COLO668 (cell line): ENCODE measurements around the gene ERC1.

ENCODE experiments used
- DNase-seq: peaks from one replicate; lab custom pipeline; 2025; ENCODE audit not compliant: unreplicated experiment; lab: John Stamatoyannopoulos, UW

ERC1 gene

GRCh38 chr12:1501001-1501400 is 510.0 kb downstream of the ERC1 start:
- no peak for DNase-seq

GRCh38 chr12:1501695-1502378 is 510.8 kb downstream of the ERC1 start:
- no peak for DNase-seq

DNA sequence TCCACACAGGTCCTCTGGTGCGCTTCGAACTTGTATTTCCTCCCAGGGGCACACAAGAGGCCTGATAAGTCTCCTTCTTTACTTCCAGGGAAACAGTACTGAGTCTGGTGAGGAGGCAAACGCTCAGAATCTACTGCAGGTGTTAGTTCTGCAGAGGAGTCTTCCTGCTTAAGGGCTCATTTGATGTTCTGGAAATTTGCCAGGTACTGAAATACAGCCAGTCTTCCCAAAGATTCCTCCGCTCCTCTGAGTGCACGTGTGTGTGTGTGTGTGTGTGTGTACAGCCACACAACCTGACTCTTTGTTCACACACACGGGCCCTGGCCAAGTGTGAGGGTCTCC is 511.3 kb downstream of the ERC1 start:
- DNase-seq, result no peak

- DNase-seq, result no peak
Measured at GRCh38 chr12:1502831-1503230, 511.8 kb downstream of the ERC1 start.

DNA sequence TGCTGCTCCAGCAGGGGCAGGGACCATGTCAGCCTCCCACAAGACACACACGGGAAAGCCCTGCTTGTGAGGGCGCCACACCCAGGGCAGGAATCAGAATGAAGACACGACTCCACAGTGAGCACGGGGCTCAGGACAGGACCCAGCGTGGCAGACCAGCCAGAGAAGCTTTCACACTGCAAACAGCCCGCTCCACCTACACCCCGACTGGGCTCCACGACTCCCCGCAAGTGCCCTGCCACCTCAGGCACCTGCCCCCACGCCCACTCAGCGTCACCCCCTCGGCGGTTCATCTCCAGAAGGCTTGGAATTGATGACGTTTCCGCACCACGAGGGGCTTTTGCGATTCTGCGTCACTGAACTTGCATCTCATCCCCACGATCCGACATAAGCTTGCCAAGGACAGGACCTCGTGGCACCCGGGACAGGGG is 512.3 kb downstream of the ERC1 start:
- no peak for DNase-seq

- no peak for DNase-seq
Measured at GRCh38 chr12:1504304-1504894, 513.4 kb downstream of the ERC1 start.

DNA sequence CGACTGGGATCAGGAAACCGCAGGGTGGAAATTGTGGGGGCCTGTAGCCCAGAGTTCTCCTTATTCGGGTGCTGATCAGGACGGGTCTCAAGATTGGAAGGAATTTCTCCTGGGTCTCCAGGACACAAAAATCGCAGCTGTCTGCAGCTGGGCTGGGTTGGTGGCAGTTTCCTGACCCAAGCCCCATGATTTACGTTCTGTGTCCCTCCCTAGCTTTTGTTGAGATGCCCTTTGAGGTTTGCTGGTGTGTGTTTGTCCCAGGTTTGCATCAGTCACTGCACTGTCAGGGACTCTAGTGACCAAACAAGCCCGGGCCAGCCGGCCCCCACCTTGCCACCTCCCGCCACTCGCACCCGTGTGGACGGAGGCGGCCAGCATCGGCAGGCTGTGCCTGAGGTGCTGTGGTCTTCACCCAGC is 513.9 kb downstream of the ERC1 start:
- no peak for DNase-seq

DNA sequence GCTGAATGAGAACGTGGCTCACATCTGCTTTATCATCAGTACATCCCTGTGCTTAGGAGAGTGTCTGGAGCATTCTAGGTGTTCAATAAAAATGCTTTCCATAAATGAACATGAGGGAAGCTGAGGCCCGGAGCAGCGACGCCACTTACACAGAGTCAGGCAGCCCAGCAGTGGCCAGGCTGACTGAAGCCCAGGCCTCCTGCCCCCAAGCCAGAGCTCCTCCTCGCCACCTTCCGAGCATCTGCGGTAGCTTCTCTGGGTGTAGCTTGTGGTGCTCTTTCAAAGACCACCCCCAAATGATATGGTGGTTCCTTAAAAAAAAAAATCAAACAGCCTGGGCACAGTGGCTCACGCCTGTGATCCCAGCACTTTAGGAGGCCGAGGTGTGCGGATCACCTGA is 514.6 kb downstream of the ERC1 start:
- no peak for DNase-seq

- DNase-seq, result no peak
Measured at GRCh38 chr12:1507308-1507707, 516.3 kb downstream of the ERC1 start.

DNA sequence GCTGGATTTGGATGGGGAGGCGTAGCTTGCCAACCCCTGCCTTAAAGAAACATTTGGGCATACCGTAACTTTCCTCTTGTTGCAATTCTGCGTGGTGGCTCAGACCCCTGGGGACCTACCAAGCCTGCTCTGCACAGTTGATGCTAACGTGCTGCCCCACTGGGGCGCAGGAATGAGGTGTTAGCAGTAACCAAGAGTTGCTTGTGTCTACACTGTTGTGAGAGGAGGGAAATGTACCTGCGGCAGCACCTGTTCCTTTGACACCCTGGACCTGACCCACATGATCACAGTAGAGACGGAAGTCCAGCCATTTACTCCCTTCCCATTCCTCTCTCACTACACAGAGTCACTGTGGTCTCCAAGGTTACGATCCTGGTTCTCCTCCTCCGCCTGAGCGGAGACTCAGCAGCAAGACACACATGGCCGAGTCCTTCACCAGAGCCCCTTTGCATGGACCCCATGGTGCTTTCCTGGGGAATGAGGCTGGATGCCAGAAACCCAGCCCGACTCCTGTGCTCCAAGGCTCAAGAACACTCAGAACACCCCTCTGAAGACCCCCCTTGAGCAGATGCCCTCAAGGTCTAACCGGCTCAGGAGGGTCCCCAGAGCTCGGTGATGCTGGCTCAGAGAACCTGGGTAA is 518.5 kb downstream of the ERC1 start:
- DNase-seq, result no peak

DNA sequence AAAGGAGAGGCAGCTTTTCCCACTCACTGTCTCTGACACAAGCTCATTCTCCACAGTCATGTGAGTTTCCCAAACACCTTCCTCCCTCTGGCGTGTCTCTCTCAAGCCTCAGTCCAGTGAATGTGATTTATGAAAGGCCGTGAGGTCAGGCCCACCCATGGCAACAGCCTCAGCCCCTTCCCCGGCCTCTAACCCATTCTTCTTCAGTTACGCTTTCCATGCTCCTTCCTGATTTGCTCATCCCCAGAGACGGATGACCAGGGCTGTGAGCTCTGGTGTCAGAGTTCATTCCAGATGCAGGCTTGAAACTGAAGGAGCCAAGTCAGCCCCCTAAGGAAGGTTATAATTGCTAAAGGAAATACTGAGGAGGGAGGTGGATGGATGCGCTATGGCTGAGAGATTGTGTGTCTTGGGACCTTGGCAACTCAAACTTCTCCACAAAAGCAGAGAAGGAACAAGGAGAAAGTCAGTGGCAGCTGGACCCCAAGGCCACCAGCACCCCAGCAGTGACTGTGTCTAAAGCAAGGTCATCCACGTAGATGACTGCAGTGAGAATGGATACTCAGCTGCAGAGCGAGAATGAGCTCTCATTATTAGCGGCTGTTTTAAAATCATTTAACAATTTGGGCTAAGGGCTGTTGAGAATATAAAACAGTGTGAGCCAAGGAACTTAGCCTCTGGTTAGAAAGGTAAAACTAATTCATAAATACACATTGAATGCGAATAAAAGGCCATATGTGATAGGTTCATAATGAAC is 519.2 kb downstream of the ERC1 start:
- no peak for DNase-seq

- DNase-seq, result no peak
Measured at GRCh38 chr12:1515010-1515409, 524.0 kb downstream of the ERC1 start.

DNA sequence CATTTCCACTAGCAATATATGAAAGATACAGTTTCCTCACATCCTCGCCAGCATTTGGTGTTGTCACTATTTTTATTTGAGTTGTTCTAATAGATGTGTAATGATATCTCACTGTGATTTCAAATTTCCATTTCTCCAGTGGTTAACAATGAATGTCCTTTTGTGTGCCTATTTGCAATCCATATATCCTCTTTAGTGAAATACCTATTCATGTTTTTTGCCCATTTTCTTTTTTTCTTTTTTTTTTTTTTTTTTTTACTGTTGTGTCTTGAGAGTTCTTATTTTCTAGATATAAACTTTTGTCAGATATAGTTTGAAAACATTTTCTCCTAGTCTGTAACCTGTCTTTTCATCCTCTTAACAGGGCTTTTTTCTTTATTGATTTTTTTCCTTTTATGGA is 524.4 kb downstream of the ERC1 start:
- no peak for DNase-seq

DNA sequence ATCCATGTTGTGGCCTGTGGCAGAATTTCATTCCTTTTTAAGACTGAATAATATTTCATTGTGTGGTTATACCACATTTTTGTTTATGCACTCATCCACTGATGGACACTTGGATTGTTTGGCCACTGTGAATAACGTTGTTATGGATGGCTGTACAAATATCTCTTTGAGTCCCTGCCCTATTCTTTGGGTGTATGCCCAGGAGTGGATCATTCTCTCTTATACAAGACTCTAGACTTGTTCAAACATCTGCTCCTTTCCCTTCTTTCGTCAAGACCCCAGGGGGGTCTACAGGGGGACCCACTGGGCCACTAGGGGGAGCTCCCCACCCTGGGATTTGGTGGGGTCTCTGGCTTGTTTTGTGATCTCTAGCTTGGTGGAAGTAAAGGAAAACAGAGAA is 526.0 kb downstream of the ERC1 start:
- no peak for DNase-seq

DNA sequence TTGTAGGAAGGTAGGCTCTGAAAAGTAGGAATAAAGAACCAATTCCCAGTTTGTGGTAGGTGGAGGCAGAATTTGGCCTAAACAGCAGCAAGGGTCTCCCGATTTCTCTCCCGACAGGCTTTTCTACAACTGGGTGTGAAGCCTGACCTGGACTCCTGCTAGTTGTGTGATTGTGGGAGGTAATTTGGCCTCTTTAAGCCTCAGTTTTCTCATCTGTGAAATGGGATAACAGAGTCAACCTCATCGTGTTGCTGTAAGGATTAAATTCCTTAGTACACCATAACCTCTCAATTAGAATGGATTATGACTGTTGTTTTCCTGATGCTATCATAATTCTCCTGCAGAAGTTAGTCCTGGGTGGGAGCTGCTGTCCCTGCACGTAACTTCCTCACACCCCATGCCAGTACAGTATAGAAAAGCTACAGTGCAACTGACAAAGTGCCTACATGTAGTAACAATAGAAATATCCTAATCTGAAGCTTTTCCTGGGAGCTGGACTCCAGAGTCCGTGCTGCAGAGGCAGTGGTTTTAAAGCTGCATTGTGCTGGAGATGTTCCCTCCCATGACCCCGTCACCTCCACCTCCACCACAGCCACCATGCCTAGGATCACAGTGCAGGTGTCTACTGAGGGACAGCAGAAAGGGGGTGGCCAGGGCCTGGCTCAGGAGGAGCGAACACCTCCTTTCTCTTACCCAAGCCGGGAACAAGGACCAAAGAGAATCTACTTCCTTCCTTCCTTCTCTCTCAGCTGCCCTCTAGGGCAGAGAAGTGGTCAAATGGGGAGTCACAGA is 526.9 kb downstream of the ERC1 start:
- DNase-seq, result no peak

DNA sequence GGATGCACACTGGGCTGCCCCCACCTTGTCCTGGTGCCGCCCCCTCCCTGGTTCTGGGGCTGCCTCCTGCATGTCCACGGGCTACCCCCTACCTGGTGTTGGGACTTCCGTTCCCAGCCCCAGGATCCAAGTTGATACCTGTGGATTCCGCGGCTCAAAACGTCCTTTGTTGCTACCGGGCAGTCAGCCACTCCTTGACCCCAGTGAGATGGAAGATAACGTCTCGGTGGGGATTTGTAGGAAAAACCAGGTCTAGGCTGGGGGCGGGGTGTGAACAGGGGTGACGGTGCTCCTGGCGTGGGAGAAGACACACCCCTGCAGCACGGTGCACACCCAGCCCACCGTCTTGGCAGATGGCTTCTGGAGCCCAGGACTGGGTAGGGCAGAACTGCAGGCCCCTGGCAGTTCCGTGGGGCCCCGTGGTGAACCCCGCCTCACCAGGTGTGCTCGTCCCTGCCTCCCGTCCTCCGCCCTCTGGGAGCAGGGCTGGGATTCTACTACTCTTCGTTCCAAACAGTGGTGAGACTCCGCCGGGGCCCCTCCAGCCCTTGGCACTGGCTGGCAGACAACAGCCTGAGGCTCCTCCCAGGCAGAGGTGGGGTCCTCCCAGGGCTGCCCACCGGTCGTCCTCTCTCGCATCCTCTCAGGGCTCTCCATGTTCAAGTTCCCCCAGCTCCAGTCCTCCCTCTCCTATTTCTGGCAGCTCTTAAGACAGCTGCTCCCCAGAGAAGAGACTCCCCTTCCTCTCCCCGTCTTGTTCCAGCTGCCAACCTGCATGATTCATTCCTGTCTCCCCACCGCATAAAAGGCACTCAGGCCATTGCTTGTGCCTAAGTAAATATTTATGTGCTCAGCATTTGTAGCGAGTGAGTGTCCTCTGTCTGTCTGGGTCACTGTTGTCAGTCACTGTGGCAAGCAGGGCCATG is 527.8 kb downstream of the ERC1 start:
- peak; percentile 82 for DNase-seq

- no peak for DNase-seq
Measured at GRCh38 chr12:1519642-1520041, 528.6 kb downstream of the ERC1 start.

- DNase-seq, result no peak
Measured at GRCh38 chr12:1523046-1523445, 532.0 kb downstream of the ERC1 start.

GRCh38 chr12:1523558-1524050 is 532.6 kb downstream of the ERC1 start:
- no peak for DNase-seq

GRCh38 chr12:1525858-1526257 is 534.8 kb downstream of the ERC1 start:
- DNase-seq, result no peak
